GM12878 (cell line): ENCODE data around the gene CACNG4.

ENCODE experiments used
- BCL11A ChIP-seq: IDR thresholded peaks from 2 replicates; pipeline ENCODE4 v1.6.1; 2011; ENCODE audit warnings: low read depth, low read length
- HCFC1 ChIP-seq: fragments of 150-350 bp; IDR thresholded peaks from 2 replicates; pipeline ENCODE4 v1.6.1; 2014; ENCODE audit warnings: low read length
- ZNF384 ChIP-seq: IDR thresholded peaks from 2 replicates; pipeline ENCODE4 v1.6.1; 2012; ENCODE audit warnings: low read depth, mild to moderate bottlenecking, low read length, improper control_type of control experiment, borderline replicate concordance
- TF ChIP-seq, protein P1 (sequence below), 3 experiments: IDR thresholded peaks in 2 of 3; conservative IDR thresholded peaks in 1 of 3; 2 replicates each; pipeline ENCODE4 v1.5.1; 2011; ENCODE audit warnings: low read depth in 3 of 3, low read length in 3 of 3, mild to moderate bottlenecking in 3 of 3, control low read depth in 2 of 3, moderate library complexity in 2 of 3, inconsistent platforms in 1 of 3, mixed read lengths in 1 of 3; ENCODE audit not compliant: control insufficient read depth in 2 of 3, insufficient read depth in 1 of 3; ENCODE audit errors: extremely low read depth in 1 of 3

DNA sequence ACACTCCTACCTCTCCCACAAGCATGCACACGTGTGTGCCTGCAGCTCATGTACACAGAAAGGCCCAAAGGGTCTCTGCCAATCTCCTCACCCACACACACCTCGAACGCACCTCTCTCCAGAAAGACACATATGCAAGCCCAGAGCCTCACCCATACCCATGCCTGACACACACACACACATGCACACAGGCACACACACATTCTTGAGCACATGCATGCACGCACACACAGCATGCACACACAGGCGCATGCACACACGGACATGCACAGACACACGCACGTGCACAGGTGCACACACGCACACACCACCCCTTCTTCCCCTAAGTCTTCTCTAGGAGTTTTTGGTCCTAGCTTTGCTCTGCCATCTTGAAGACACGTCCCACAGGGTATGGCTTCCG, 48.7 kb upstream of the CACNG4 start:
- TF ChIP-seq BCL11A: no peak
- TF ChIP-seq, protein P1, sequence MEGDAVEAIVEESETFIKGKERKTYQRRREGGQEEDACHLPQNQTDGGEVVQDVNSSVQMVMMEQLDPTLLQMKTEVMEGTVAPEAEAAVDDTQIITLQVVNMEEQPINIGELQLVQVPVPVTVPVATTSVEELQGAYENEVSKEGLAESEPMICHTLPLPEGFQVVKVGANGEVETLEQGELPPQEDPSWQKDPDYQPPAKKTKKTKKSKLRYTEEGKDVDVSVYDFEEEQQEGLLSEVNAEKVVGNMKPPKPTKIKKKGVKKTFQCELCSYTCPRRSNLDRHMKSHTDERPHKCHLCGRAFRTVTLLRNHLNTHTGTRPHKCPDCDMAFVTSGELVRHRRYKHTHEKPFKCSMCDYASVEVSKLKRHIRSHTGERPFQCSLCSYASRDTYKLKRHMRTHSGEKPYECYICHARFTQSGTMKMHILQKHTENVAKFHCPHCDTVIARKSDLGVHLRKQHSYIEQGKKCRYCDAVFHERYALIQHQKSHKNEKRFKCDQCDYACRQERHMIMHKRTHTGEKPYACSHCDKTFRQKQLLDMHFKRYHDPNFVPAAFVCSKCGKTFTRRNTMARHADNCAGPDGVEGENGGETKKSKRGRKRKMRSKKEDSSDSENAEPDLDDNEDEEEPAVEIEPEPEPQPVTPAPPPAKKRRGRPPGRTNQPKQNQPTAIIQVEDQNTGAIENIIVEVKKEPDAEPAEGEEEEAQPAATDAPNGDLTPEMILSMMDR (IDR thresholded peaks at IDR 0.05 in 2 of 3, conservative IDR thresholded peaks at IDR 0.05 in 1 of 3; ENCODE audit: control insufficient read depth in 2 of 3, extremely low read depth in 1 of 3, insufficient read depth in 1 of 3, low read depth in 3 of 3, low read length in 3 of 3): no peak
- TF ChIP-seq HCFC1: no peak
- no peak for TF ChIP-seq ZNF384
